CD4-positive, alpha-beta T cell (primary cell): ENCODE results near the gene NPHP1. TPM values are rescaled to one million over a fixed set of nuclear protein-coding genes. Genes with fewer than 3 reads are reported as not detected.

Source experiments
- ATAC-seq: fragments of 200-7000 bp; cut with Tn5 transposase; one replicate; pipeline ENCODE4 v1.10.0; 2022; ENCODE audit warnings: mild to moderate bottlenecking; ENCODE audit not compliant: poor library complexity
- CTCF ChIA-PET: fragments of 350-600 bp; sonication (Branson Sonifier 250); formaldehyde crosslinking; loops from one replicate; lab custom pipeline; 2021; ENCODE audit warnings: antibody characterized with exemption, inconsistent platforms; lab: Charles Lee
- POLR2A ChIA-PET: fragments of 350-600 bp; sonication (Branson Sonifier 250); formaldehyde crosslinking; loops from one replicate; lab custom pipeline; 2021; ENCODE audit warnings: antibody characterized with exemption, inconsistent platforms; lab: Charles Lee
- DNase-seq, 14 experiments: peaks; one replicate each; pipeline ENCODE4 v3.0.0-alpha.2; 2013 to 2020; ENCODE audit warnings: mixed read lengths in 2 of 14
- H3K27ac ChIP-seq, 2 donors: one replicate each; pipeline versions ENCODE4 v1.5.1 to v1.7.0; 2013; ENCODE audit warnings: low read length in 2 of 2, low read depth in 1 of 2, mild to moderate bottlenecking in 1 of 2
- H3K27me3 ChIP-seq, 2 experiments: 1 replicate in 1 of 2; 2 replicates in 1 of 2; pipeline versions ENCODE4 v1.6.1 to v1.7.0; 2013; ENCODE audit warnings: low read length in 2 of 2, control low read depth in 1 of 2, mild to moderate bottlenecking in 1 of 2, moderate library complexity in 1 of 2; ENCODE audit not compliant: insufficient read depth in 2 of 2, control insufficient read depth in 1 of 2
- H3K36me3 ChIP-seq: one replicate; pipeline ENCODE4 v1.6.1; 2013; ENCODE audit warnings: low read length, control low read depth; ENCODE audit not compliant: insufficient read depth
- H3K4me1 ChIP-seq: one replicate; pipeline ENCODE4 v1.6.1; 2013; ENCODE audit warnings: low read length, control low read depth; ENCODE audit not compliant: insufficient read depth
- H3K4me3 ChIP-seq: one replicate; pipeline ENCODE4 v1.5.1; 2013; ENCODE audit warnings: mild to moderate bottlenecking, low read length, moderate library complexity
- H3K9me3 ChIP-seq, 2 experiments: 1 replicate in 1 of 2; 2 replicates in 1 of 2; pipeline versions ENCODE4 v1.6.1 to v1.7.0; 2013; ENCODE audit warnings: low read length in 2 of 2, mild to moderate bottlenecking in 2 of 2, control low read depth in 1 of 2, moderate library complexity in 1 of 2; ENCODE audit not compliant: control insufficient read depth in 1 of 2, insufficient read depth in 1 of 2
- H3K27ac Mint-ChIP-seq: one replicate; pipeline ENCODE4 v1.8.0; 2020; ENCODE audit warnings: mixed read lengths
- H3K27me3 Mint-ChIP-seq: one replicate; pipeline ENCODE4 v1.8.0; 2021; ENCODE audit warnings: mixed read lengths
- H3K36me3 Mint-ChIP-seq: one replicate; pipeline ENCODE4 v1.8.0; 2021; ENCODE audit warnings: low read depth, mixed read lengths
- H3K4me1 Mint-ChIP-seq: one replicate; pipeline ENCODE4 v1.8.0; 2021; ENCODE audit warnings: low read depth, mixed read lengths
- H3K4me3 Mint-ChIP-seq: one replicate; pipeline ENCODE4 v1.8.0; 2020; ENCODE audit warnings: mild to moderate bottlenecking, mixed read lengths
- H3K9me3 Mint-ChIP-seq: one replicate; pipeline ENCODE4 v1.8.0; 2020; ENCODE audit warnings: mixed read lengths
- intact Hi-C, 2 experiments: fragments of 100-400 bp; cut with DNase I in 1 of 2; cut with micrococcal nuclease in 1 of 2; formaldehyde crosslinking; loops; one replicate each; pipeline versions ENCODE4 v1.15.1 to v1.9.0; 2023 to 2025; cut with DNase I, micrococcal nuclease
- total RNA-seq, 174 experiments: library from RNA in 2 of 174; stranded (reverse) in 2 of 174; gene quantifications; one replicate each; pipeline ENCODE4 v1.2.3 and lab custom pipeline; 2021 to 2026
- TF ChIP-seq, protein P1 (sequence below): fragments of 200-600 bp; IDR thresholded peaks from one replicate; pipeline ENCODE4 v1.8.0; 2022; ENCODE audit warnings: antibody characterized with exemption, mild to moderate bottlenecking

Gene NPHP1
- total RNA-seq, 2 experiments from 2014 or later: 0.33 to 0.98 TPM

DNA sequence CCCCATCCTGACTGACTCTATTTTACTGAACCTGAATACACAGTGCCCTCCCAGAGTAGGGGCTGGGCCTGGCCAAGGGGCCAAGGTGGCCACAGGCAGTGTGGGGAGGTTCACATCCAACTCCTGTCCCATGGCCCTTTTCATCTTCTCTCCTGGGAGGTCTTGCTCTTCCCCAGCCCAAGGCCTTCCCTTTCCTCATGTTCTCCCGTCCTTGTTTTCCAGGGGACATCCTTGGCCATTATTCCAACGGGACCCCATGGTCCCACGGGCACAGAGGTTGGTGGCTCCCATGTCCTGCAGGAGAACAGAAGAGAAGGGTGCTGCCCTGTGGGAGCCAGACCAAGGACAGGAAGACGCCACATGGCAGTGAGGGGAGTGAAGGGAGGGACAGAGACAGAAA, 99.6 kb downstream of the NPHP1 start:
- H3K9me3 Mint-ChIP-seq: no peaks in the 10 kb centered on the region
- ATAC-seq: no peak
- H3K4me1 Mint-ChIP-seq: no peaks in the 10 kb centered on the region
- no peak overlapping the region for H3K4me3 ChIP-seq
- no peak for DNase-seq
- H3K36me3 Mint-ChIP-seq: no peaks in the 10 kb centered on the region
- peaks cover 11 to 20% of the 10 kb centered on the region in 2 experiments for H3K27me3 ChIP-seq
- H3K27ac Mint-ChIP-seq: no peak overlapping the region
- ChIA-PET POLR2A (no interaction called here), CTCF (no interaction called here)
- TF ChIP-seq, protein P1, sequence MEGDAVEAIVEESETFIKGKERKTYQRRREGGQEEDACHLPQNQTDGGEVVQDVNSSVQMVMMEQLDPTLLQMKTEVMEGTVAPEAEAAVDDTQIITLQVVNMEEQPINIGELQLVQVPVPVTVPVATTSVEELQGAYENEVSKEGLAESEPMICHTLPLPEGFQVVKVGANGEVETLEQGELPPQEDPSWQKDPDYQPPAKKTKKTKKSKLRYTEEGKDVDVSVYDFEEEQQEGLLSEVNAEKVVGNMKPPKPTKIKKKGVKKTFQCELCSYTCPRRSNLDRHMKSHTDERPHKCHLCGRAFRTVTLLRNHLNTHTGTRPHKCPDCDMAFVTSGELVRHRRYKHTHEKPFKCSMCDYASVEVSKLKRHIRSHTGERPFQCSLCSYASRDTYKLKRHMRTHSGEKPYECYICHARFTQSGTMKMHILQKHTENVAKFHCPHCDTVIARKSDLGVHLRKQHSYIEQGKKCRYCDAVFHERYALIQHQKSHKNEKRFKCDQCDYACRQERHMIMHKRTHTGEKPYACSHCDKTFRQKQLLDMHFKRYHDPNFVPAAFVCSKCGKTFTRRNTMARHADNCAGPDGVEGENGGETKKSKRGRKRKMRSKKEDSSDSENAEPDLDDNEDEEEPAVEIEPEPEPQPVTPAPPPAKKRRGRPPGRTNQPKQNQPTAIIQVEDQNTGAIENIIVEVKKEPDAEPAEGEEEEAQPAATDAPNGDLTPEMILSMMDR: no peak
- intact Hi-C loops: no loop called here
- H3K27me3 Mint-ChIP-seq: peaks cover 73% of the 10 kb centered on the region
- H3K36me3 ChIP-seq: no peaks in the 10 kb centered on the region
- H3K9me3 ChIP-seq: no peaks in the 10 kb centered on the region
- no peak overlapping the region for H3K4me3 Mint-ChIP-seq
- H3K27ac ChIP-seq: no peak overlapping the region
- H3K4me1 ChIP-seq: no peaks in the 10 kb centered on the region

DNA sequence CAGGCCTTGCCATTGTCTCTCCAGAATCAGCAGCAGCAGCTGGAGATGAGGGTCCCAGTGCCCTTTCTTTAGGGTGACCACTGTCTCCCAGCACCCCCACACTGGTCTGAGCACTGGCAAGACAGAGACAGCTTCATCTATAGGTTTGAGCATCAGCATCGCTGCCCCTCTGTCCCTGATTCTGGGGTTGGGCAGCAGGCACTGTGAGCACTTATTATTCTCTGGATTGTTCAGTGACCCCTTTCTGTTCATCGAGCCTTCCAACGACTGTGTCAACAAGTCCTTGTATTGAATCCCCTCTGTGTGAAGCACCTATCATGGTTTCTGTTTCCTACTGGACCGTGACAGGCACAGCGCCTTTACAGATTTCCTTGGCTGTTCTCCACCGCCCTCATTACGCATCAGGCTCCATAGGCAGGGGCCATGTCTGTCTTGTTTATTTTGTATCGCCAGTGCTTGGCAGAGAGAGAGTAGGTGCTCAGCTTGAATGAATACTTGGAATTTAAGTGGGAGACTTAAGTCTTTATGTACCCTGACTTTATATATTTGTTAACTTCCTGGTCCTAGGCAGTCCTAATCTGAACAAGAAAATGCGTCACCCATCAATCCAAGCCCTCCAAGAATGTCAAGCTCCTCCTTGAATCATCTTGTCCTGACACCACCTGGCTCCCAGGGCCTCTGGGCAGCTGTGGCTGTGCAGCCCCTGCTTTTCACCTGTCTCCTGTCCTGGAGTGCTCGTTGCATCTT, 100.6 kb downstream of the NPHP1 start:
- TF ChIP-seq, protein P1: no peak
- POLR2A ChIA-PET: no interaction called here
- H3K27ac Mint-ChIP-seq: no peak overlapping the region

DNA sequence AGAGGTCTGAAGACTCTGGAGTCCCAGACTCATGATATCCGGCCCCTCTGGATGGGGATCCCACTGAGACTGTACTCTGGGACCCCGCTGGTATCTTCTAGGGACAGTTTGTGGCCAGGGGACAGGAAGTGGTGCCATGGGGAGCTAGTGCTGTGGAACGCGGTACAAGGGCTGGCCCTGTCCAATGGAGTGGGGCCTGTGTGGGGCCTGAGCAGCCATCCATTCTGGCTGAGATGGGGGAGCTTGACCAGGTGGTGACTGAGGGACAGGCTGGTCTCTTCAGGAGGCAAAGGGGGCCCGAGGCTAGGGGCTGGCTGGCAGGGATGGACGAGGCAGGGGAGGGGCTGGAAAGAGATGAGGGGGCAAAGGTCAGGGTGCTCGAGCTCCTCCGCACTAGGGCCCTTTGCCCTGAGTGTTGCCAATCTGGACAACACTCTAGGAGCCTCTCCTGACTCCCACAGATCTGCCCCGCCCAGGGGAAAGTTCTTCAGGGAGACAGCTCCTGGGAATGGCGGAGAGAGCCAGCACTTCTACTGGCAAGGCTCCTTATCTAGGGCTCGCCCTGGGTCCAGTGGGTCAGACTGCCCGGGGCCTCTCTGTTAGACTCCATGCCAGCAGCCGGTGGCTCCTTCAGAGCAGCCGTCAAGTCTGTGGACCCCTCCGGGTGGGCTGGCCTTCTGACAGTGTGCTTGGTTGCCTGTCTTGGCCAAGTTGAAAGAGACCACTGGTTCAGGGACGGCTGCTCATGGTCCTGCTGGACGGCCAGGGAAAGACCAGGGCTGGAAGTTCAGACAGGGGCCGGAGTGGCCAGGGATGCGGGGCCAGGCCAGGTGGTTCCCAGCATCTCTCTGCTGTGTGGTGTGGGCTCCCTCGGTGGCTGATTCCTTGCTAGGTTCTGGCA, 101.5 kb downstream of the NPHP1 start:
- Histone ChIP-seq H3K27ac (no peak overlapping the region), H3K4me1 (no peaks in the 10 kb centered on the region), H3K27me3 (peaks cover 6 to 20% of the 10 kb centered on the region in 2 experiments), H3K36me3 (no peaks in the 10 kb centered on the region), H3K9me3 (no peaks in the 10 kb centered on the region), H3K4me3 (no peak overlapping the region)
- H3K27ac Mint-ChIP-seq: no peak overlapping the region
- ChIA-PET CTCF (no interaction called here), POLR2A (no interaction called here)
- H3K36me3 Mint-ChIP-seq: no peaks in the 10 kb centered on the region
- peaks cover 54% of the 10 kb centered on the region for H3K27me3 Mint-ChIP-seq
- DNase-seq (no peak), ATAC-seq (no peak)
- H3K4me3 Mint-ChIP-seq: no peak overlapping the region
- intact Hi-C loops: no loop called here
- no peaks in the 10 kb centered on the region for H3K9me3 Mint-ChIP-seq
- TF ChIP-seq, protein P1: no peak
- no peaks in the 10 kb centered on the region for H3K4me1 Mint-ChIP-seq

More for the DNA sequence above, 100.6 kb downstream of the NPHP1 start:
- Mint-ChIP-seq H3K9me3 (no peaks in the 10 kb centered on the region), H3K36me3 (no peaks in the 10 kb centered on the region), H3K4me1 (no peaks in the 10 kb centered on the region), H3K27me3 (peaks cover 63% of the 10 kb centered on the region), H3K4me3 (no peak overlapping the region)
- H3K27ac ChIP-seq: no peak overlapping the region
- no peaks in the 10 kb centered on the region for H3K36me3 ChIP-seq
- DNase-seq: no peak
- intact Hi-C loops: no loop called here
- H3K4me3 ChIP-seq: no peak overlapping the region
- no peak for ATAC-seq
- CTCF ChIA-PET: no interaction called here
- H3K9me3 ChIP-seq: no peaks in the 10 kb centered on the region
- no peaks in the 10 kb centered on the region for H3K4me1 ChIP-seq
- H3K27me3 ChIP-seq: peaks cover 11 to 20% of the 10 kb centered on the region in 2 experiments
